Activated B cell treated with CpG ODN at 0.5 μM for 24 hours (primary cell): ENCODE results near the gene KDM3B. TPM values are rescaled to one million over a fixed set of nuclear protein-coding genes. Genes with fewer than 3 reads are reported as not detected.

ENCODE experiments used
- ATAC-seq: fragments of 200-7000 bp; cut with Tn5 transposase; one replicate; pipeline ENCODE4 v1.10.0; 2021; ENCODE audit warnings: low read depth, mild to moderate bottlenecking, moderate library complexity
- CTCF ChIA-PET: fragments of 350-600 bp; sonication (Branson Sonifier 250); formaldehyde crosslinking; loops from one replicate; lab custom pipeline; 2021; ENCODE audit warnings: antibody characterized with exemption; lab: Charles Lee
- POLR2A ChIA-PET: fragments of 350-600 bp; sonication (Branson Sonifier 250); formaldehyde crosslinking; loops from one replicate; lab custom pipeline; 2021; ENCODE audit warnings: antibody characterized with exemption; lab: Charles Lee
- DNase-seq: peaks from one replicate; pipeline ENCODE4 v3.0.0; 2022
- H3K27ac Mint-ChIP-seq: one replicate; pipeline ENCODE4 v1.8.0; 2020; ENCODE audit warnings: mixed read lengths
- H3K27me3 Mint-ChIP-seq: one replicate; pipeline ENCODE4 v1.8.0; 2021; ENCODE audit warnings: mixed read lengths
- H3K36me3 Mint-ChIP-seq: one replicate; pipeline ENCODE4 v1.8.0; 2021; ENCODE audit warnings: low read depth, mixed read lengths
- H3K4me1 Mint-ChIP-seq: one replicate; pipeline ENCODE4 v1.8.0; 2021; ENCODE audit warnings: mixed read lengths
- H3K4me3 Mint-ChIP-seq: one replicate; pipeline ENCODE4 v1.8.0; 2020; ENCODE audit warnings: mild to moderate bottlenecking, mixed read lengths
- H3K9me3 Mint-ChIP-seq: one replicate; pipeline ENCODE4 v1.8.0; 2020; ENCODE audit warnings: mixed read lengths
- CTCF ChIP-seq: fragments of 200-600 bp; IDR thresholded peaks from one replicate; pipeline ENCODE4 v1.8.0; 2022; ENCODE audit warnings: antibody characterized with exemption, mild to moderate bottlenecking
- intact Hi-C: fragments of 100-400 bp; cut with micrococcal nuclease; formaldehyde crosslinking; loops from one replicate; pipeline ENCODE4 v1.15.1; 2024
- total RNA-seq: library from RNA; stranded (reverse); gene quantifications from 2 replicates; pipeline ENCODE4 v1.2.3, GENCODE V29; 2022

Gene KDM3B
- total RNA-seq, 1 donor from 2014 or later, result 94.0 TPM

- H3K27ac Mint-ChIP-seq, result no peak overlapping the region
- no peak for TF ChIP-seq CTCF
- peaks cover 90% of the 10 kb centered on the region for H3K36me3 Mint-ChIP-seq
- POLR2A ChIA-PET, result no interaction called here
- H3K9me3 Mint-ChIP-seq, result no peaks in the 10 kb centered on the region
- ATAC-seq (no peak), DNase-seq (no peak)
- intact Hi-C loops, result no loop called here
- H3K4me1 Mint-ChIP-seq, result no peaks in the 10 kb centered on the region
- H3K27me3 Mint-ChIP-seq, result no peaks in the 10 kb centered on the region
- CTCF ChIA-PET, result interaction anchor here (1.4 kb wide), 1 partner anchor 79 kb away, joined by 4 read pairs; no protein-coding TSS in a partner anchor
- H3K4me3 Mint-ChIP-seq, result no peak overlapping the region
Measured at GRCh38 chr5:138425079-138425478, 72.6 kb downstream of the KDM3B start.

GRCh38 chr5:138435943-138436342 lies 83.5 kb downstream of the KDM3B start:
- intact Hi-C loops, result no loop called here
- H3K36me3 Mint-ChIP-seq, result peaks cover 55% of the 10 kb centered on the region
- ATAC-seq (no peak), DNase-seq (no peak)
- ChIA-PET CTCF (no interaction called here), POLR2A (no interaction called here)
- H3K27ac Mint-ChIP-seq, result no peak overlapping the region
- H3K4me3 Mint-ChIP-seq, result no peak overlapping the region
- peaks cover 12% of the 10 kb centered on the region for H3K4me1 Mint-ChIP-seq
- no peak for TF ChIP-seq CTCF
- H3K27me3 Mint-ChIP-seq, result no peaks in the 10 kb centered on the region
- H3K9me3 Mint-ChIP-seq, result no peaks in the 10 kb centered on the region

- peaks cover 12% of the 10 kb centered on the region for H3K4me1 Mint-ChIP-seq
- H3K27ac Mint-ChIP-seq, result no peak overlapping the region
- H3K4me3 Mint-ChIP-seq, result peak overlapping the region; percentile 82
- H3K9me3 Mint-ChIP-seq, result no peaks in the 10 kb centered on the region
- CTCF ChIA-PET, result interaction anchor here (0.6 to 1.7 kb wide), 2 partner anchors 65 to 376 kb away, joined by 3 to 8 read pairs; no protein-coding TSS in a partner anchor
- intact Hi-C loops, result no loop called here
- H3K36me3 Mint-ChIP-seq, result peaks cover 38% of the 10 kb centered on the region
- DNase-seq (no peak), ATAC-seq (peak; percentile 5)
- no peaks in the 10 kb centered on the region for H3K27me3 Mint-ChIP-seq
- POLR2A ChIA-PET, result interaction anchor here (1.5 kb wide), 1 partner anchor 105 kb away, joined by 4 read pairs; the partner anchor contains the start of gene ETF1
- TF ChIP-seq CTCF, result no peak
Measured at GRCh38 chr5:138438003-138438723, 85.7 kb downstream of the KDM3B start.

GRCh38 chr5:138438724-138439476 lies 86.4 kb downstream of the KDM3B start, which contains the start of gene REEP2:
Gene REEP2 (plus strand): TSS chr5:138439057. CDS start chr5:138439209, 152 bp downstream.
- no peaks in the 10 kb centered on the region for H3K9me3 Mint-ChIP-seq
- no peak within 1 kb of the TSS for H3K27ac Mint-ChIP-seq
- peak within 1 kb of the TSS; percentile 82 for H3K4me3 Mint-ChIP-seq
- peaks cover 31% of the 10 kb centered on the region for H3K36me3 Mint-ChIP-seq
- ChIA-PET POLR2A (interaction anchor here (1.5 kb wide), 1 partner anchor 104 kb away, joined by 4 read pairs; the partner anchor contains the start of gene ETF1), CTCF (interaction anchor here (0.6 to 1.7 kb wide), 2 partner anchors 65 to 376 kb away, joined by 3 to 8 read pairs; no protein-coding TSS in a partner anchor)
- H3K4me1 Mint-ChIP-seq, result peaks cover 12% of the 10 kb centered on the region
- no peaks in the 10 kb centered on the region for H3K27me3 Mint-ChIP-seq
- ATAC-seq (peak; percentile 84), DNase-seq (peak; percentile 55)
- intact Hi-C loops, result no loop called here
- no peak for TF ChIP-seq CTCF
